MM.1S (cell line): ENCODE results near the gene GPC3.

Experiments used
- DNase-seq: peaks from one replicate; pipeline ENCODE4 v3.0.0-alpha.2; 2015
- H2AFZ ChIP-seq: fragments of 300-600 bp; sonication (generic); 2 replicates; pipeline ENCODE4 v1.6.0; 2016; ENCODE audit warnings: antibody characterized with exemption, low read length
- H3F3A ChIP-seq: fragments of 300-600 bp; sonication (generic); 2 replicates; pipeline ENCODE4 v1.6.1; 2016; ENCODE audit warnings: mild to moderate bottlenecking, antibody characterized with exemption, low read length, moderate library complexity, mixed read lengths; ENCODE audit not compliant: insufficient read depth
- H3K27ac ChIP-seq: fragments of 300-600 bp; sonication (generic); 2 replicates; pipeline ENCODE4 v1.5.1; 2016; ENCODE audit warnings: mild to moderate bottlenecking, low read length
- H3K27me3 ChIP-seq: fragments of 300-600 bp; sonication (generic); replicated peaks from 2 replicates; pipeline ENCODE4 v1.6.0; 2016; ENCODE audit warnings: low read length; ENCODE audit not compliant: insufficient read depth
- H3K36me3 ChIP-seq: fragments of 300-600 bp; sonication (generic); replicated peaks from 2 replicates; pipeline ENCODE4 v1.6.1; 2016; ENCODE audit warnings: mild to moderate bottlenecking, low read length, mixed read lengths; ENCODE audit not compliant: insufficient read depth
- H3K4me1 ChIP-seq: fragments of 300-600 bp; sonication (generic); 2 replicates; pipeline ENCODE4 v1.6.1; 2016; ENCODE audit warnings: low read length, mixed read lengths
- H3K4me2 ChIP-seq: fragments of 300-600 bp; sonication (generic); 2 replicates; pipeline ENCODE4 v1.6.0; 2016; ENCODE audit warnings: low read depth, low read length
- H3K4me3 ChIP-seq: fragments of 300-600 bp; sonication (generic); 2 replicates; pipeline ENCODE4 v1.5.1; 2016; ENCODE audit warnings: low read length, mixed read lengths
- H3K79me2 ChIP-seq: fragments of 300-600 bp; sonication (generic); 2 replicates; pipeline ENCODE4 v1.6.1; 2016; ENCODE audit warnings: mixed run types, low read length, mixed read lengths
- H3K9ac ChIP-seq: fragments of 300-600 bp; sonication (generic); 2 replicates; pipeline ENCODE4 v1.6.1; 2016; ENCODE audit warnings: low read length, mixed read lengths
- H3K9me2 ChIP-seq: fragments of 300-600 bp; sonication (generic); replicated peaks from 2 replicates; pipeline ENCODE4 v1.6.1; 2016; ENCODE audit warnings: mild to moderate bottlenecking, low read length, mixed read lengths; ENCODE audit not compliant: insufficient read depth
- H3K9me3 ChIP-seq: fragments of 300-600 bp; sonication (generic); replicated peaks from 2 replicates; pipeline ENCODE4 v1.6.1; 2016; ENCODE audit warnings: mild to moderate bottlenecking, low read length, mixed read lengths; ENCODE audit not compliant: insufficient read depth
- H4K20me1 ChIP-seq: fragments of 300-600 bp; sonication (generic); 2 replicates; pipeline ENCODE4 v1.6.1; 2016; ENCODE audit warnings: mild to moderate bottlenecking, low read length, moderate library complexity, mixed read lengths; ENCODE audit not compliant: insufficient read depth
- CTCF ChIP-seq: fragments of 300-600 bp; sonication (generic); IDR thresholded peaks from 2 replicates; pipeline ENCODE4 v1.5.1; 2016; ENCODE audit warnings: antibody characterized with exemption, low read length, mixed read lengths
- EZH2 ChIP-seq: fragments of 300-600 bp; sonication (generic); optimal IDR thresholded peaks from 2 replicates; pipeline ENCODE3; 2017; ENCODE audit warnings: low read depth, mild to moderate bottlenecking, antibody characterized with exemption, low read length, mixed read lengths
- EZH2phosphoT487 ChIP-seq: fragments of 300-600 bp; sonication (generic); IDR thresholded peaks from 2 replicates; pipeline ENCODE4 v1.6.1; 2018; ENCODE audit warnings: antibody characterized with exemption, low read length

Gene GPC3

GRCh38 chrX:133876646-133877045 is 108.7 kb downstream of the GPC3 start:
- no peaks in the 10 kb centered on the region for H3K9me2 ChIP-seq
- no peak overlapping the region for H2AFZ ChIP-seq
- no peaks in the 10 kb centered on the region for H3K27me3 ChIP-seq
- DNase-seq = no peak
- H4K20me1 ChIP-seq = no peaks in the 10 kb centered on the region
- no peak overlapping the region for H3K4me3 ChIP-seq
- TF ChIP-seq EZH2 (no peak), CTCF (no peak), EZH2phosphoT487 (no peak)
- no peaks in the 10 kb centered on the region for H3F3A ChIP-seq
- H3K79me2 ChIP-seq = no peaks in the 10 kb centered on the region
- no peak overlapping the region for H3K27ac ChIP-seq
- no peaks in the 10 kb centered on the region for H3K9me3 ChIP-seq
- H3K36me3 ChIP-seq = no peaks in the 10 kb centered on the region
- no peaks in the 10 kb centered on the region for H3K4me1 ChIP-seq
- H3K9ac ChIP-seq = no peak overlapping the region
- no peak overlapping the region for H3K4me2 ChIP-seq

GRCh38 chrX:133869270-133869669 is 116.1 kb downstream of the GPC3 start:
- H3K36me3 ChIP-seq = no peaks in the 10 kb centered on the region
- no peaks in the 10 kb centered on the region for H3K27me3 ChIP-seq
- H2AFZ ChIP-seq = no peak overlapping the region
- no peaks in the 10 kb centered on the region for H4K20me1 ChIP-seq
- no peaks in the 10 kb centered on the region for H3F3A ChIP-seq
- no peaks in the 10 kb centered on the region for H3K79me2 ChIP-seq
- H3K9ac ChIP-seq = no peak overlapping the region
- H3K4me1 ChIP-seq = no peaks in the 10 kb centered on the region
- TF ChIP-seq EZH2phosphoT487 (no peak), CTCF (no peak), EZH2 (no peak)
- no peak overlapping the region for H3K4me2 ChIP-seq
- no peak for DNase-seq
- H3K4me3 ChIP-seq = no peak overlapping the region
- H3K9me2 ChIP-seq = no peaks in the 10 kb centered on the region
- H3K27ac ChIP-seq = no peak overlapping the region
- H3K9me3 ChIP-seq = no peaks in the 10 kb centered on the region

GRCh38 chrX:133868682-133869081 is 116.7 kb downstream of the GPC3 start:
- DNase-seq = peak; percentile 31
- no peaks in the 10 kb centered on the region for H3K27me3 ChIP-seq
- H3K9ac ChIP-seq = no peak overlapping the region
- H3K9me3 ChIP-seq = no peaks in the 10 kb centered on the region
- H3K9me2 ChIP-seq = no peaks in the 10 kb centered on the region
- no peak overlapping the region for H2AFZ ChIP-seq
- no peaks in the 10 kb centered on the region for H3K36me3 ChIP-seq
- H3F3A ChIP-seq = no peaks in the 10 kb centered on the region
- H3K4me3 ChIP-seq = no peak overlapping the region
- H3K79me2 ChIP-seq = no peaks in the 10 kb centered on the region
- no peak for TF ChIP-seq EZH2phosphoT487
- no peak overlapping the region for H3K4me2 ChIP-seq
- no peaks in the 10 kb centered on the region for H4K20me1 ChIP-seq
- no peaks in the 10 kb centered on the region for H3K4me1 ChIP-seq
- H3K27ac ChIP-seq = no peak overlapping the region

- H3K27me3 ChIP-seq = no peaks in the 10 kb centered on the region
- no peak overlapping the region for H3K4me2 ChIP-seq
- no peaks in the 10 kb centered on the region for H3K9me3 ChIP-seq
- no peaks in the 10 kb centered on the region for H3F3A ChIP-seq
- no peaks in the 10 kb centered on the region for H3K9me2 ChIP-seq
- no peak overlapping the region for H3K4me3 ChIP-seq
- H3K79me2 ChIP-seq = no peaks in the 10 kb centered on the region
- TF ChIP-seq CTCF (no peak), EZH2 (no peak), EZH2phosphoT487 (no peak)
- no peak overlapping the region for H3K27ac ChIP-seq
- no peaks in the 10 kb centered on the region for H3K4me1 ChIP-seq
- no peak overlapping the region for H2AFZ ChIP-seq
- H3K36me3 ChIP-seq = no peaks in the 10 kb centered on the region
- no peak for DNase-seq
- H4K20me1 ChIP-seq = no peaks in the 10 kb centered on the region
- H3K9ac ChIP-seq = no peak overlapping the region
Measured at GRCh38 chrX:133868250-133868649, 117.1 kb downstream of the GPC3 start.
